Loucy (cell line): ENCODE measurements around the gene ATP10B.

Experiments
- CTCF ChIP-seq: fragments of 200-600 bp; sonication (generic); conservative IDR thresholded peaks from 2 replicates; pipeline ENCODE4 v1.5.1; 2014; ENCODE audit warnings: mild to moderate bottlenecking, antibody characterized with exemption, low read length
- EZH2phosphoT487 ChIP-seq: fragments of 200-600 bp; IDR thresholded peaks from 2 replicates; pipeline ENCODE4 v1.6.1; 2018; ENCODE audit warnings: antibody characterized with exemption, mild to moderate bottlenecking, moderate library complexity, borderline replicate concordance

GRCh38 chr5:160837211-160837610 lies 14.8 kb downstream of the ATP10B start:
- no peak for TF ChIP-seq CTCF
- no peak for TF ChIP-seq EZH2phosphoT487
